Esophagus muscularis mucosa (tissue), 3 donors: ENCODE results near the gene PLK3.

ENCODE experiments used
- CTCF ChIP-seq, 3 experiments: fragments of 200-600 bp in 2 of 3; fragments of 450-650 bp in 1 of 3; sonication (generic) in 2 of 3; IDR thresholded peaks; one replicate each; pipeline ENCODE4 v1.5.1; 2017 to 2019; ENCODE audit warnings: antibody characterized with exemption in 3 of 3, mild to moderate bottlenecking in 2 of 3, moderate library complexity in 1 of 3
- POLR2A ChIP-seq: fragments of 450-650 bp; IDR thresholded peaks from one replicate; pipeline ENCODE4 v1.6.1; 2017; ENCODE audit warnings: antibody characterized with exemption, moderate library complexity, mild to moderate bottlenecking, low read depth
- POLR2AphosphoS5 ChIP-seq, 2 donors: sonication (generic); formaldehyde crosslinking; IDR thresholded peaks; one replicate each; pipeline ENCODE4 v1.6.1; 2017; ENCODE audit warnings: antibody characterized with exemption in 2 of 2

GRCh38 chr1:44803312-44804095, 3.3 kb downstream of the PLK3 start:
- TF ChIP-seq CTCF (IDR thresholded peaks at IDR 0.05) = no peak
- no peak for TF ChIP-seq POLR2A
- TF ChIP-seq POLR2AphosphoS5 (IDR thresholded peaks at IDR 0.05) = no peak
